IMR-90 (cell line): ENCODE results near the gene PLD6. TPM values are rescaled to one million over a fixed set of nuclear protein-coding genes. Genes with fewer than 3 reads are reported as not detected.

Experiments used
- ATAC-seq: fragments of 200-7000 bp; cut with Tn5 transposase; 2 replicates; pipeline ENCODE4 v1.9.1; 2020; ENCODE audit warnings: low read depth, mild to moderate bottlenecking, moderate library complexity
- BruUV-seq: library from RNA; stranded (reverse); fragments of 400-500 nt; replicated peaks from 2 replicates; lab custom pipeline; 2021; lab: Mats Ljungman, UMichigan
- CTCF ChIA-PET: fragments of 300-600 bp; formaldehyde crosslinking; extraction: SDS; loops from one replicate; lab custom pipeline; 2021; ENCODE audit warnings: antibody characterized with exemption; lab: Yijun Ruan, JAX
- POLR2A ChIA-PET: fragments of 300-600 bp; sonication (Branson Sonifier 250); formaldehyde crosslinking; loops from one replicate; lab custom pipeline; 2022; ENCODE audit warnings: antibody characterized with exemption; ENCODE audit not compliant: unreplicated experiment; lab: Charles Lee
- DNase-seq: peaks from one replicate; pipeline ENCODE4 v3.0.0; 2013
- H2AFZ ChIP-seq: replicated peaks from 2 replicates; pipeline ENCODE3; 2013; ENCODE audit warnings: low read length, mild to moderate bottlenecking; ENCODE audit not compliant: poor library complexity
- H2AK5ac ChIP-seq: 2 replicates; pipeline ENCODE4 v1.6.1; 2013; ENCODE audit warnings: low read depth, low read length, inconsistent platforms
- H2AK9ac ChIP-seq: replicated peaks from 2 replicates; pipeline ENCODE3; 2013; ENCODE audit warnings: mild to moderate bottlenecking, low read depth, low read length, moderate library complexity; ENCODE audit not compliant: poor library complexity
- H2BK120ac ChIP-seq: 2 replicates; pipeline ENCODE4 v1.6.1; 2013; ENCODE audit warnings: low read depth, low read length, inconsistent platforms
- H2BK15ac ChIP-seq: 3 replicates; pipeline ENCODE4 v1.6.1; 2013; ENCODE audit warnings: low read depth, low read length, inconsistent platforms
- H2BK20ac ChIP-seq: 2 replicates; pipeline ENCODE4 v1.6.1; 2013; ENCODE audit warnings: low read depth, mild to moderate bottlenecking, inconsistent platforms, low read length, moderate library complexity
- H2BK5ac ChIP-seq: 2 replicates; pipeline ENCODE4 v1.6.1; 2013; ENCODE audit warnings: mild to moderate bottlenecking, low read depth, low read length, inconsistent platforms; ENCODE audit not compliant: poor library complexity, severe bottlenecking
- H3K14ac ChIP-seq: replicated peaks from 2 replicates; pipeline ENCODE4 v1.6.1; 2013; ENCODE audit warnings: low read depth, low read length, inconsistent platforms
- H3K18ac ChIP-seq: 2 replicates; pipeline ENCODE4 v1.6.1; 2013; ENCODE audit warnings: low read depth, low read length, control low read depth
- H3K23ac ChIP-seq: 2 replicates; pipeline ENCODE4 v1.6.1; 2013; ENCODE audit warnings: low read depth, low read length, inconsistent platforms
- H3K27ac ChIP-seq: 2 replicates; pipeline ENCODE4 v1.5.1; 2013; ENCODE audit warnings: mild to moderate bottlenecking, control low read depth, low read length; ENCODE audit not compliant: insufficient read depth
- H3K27me3 ChIP-seq: 2 replicates; pipeline ENCODE4 v1.6.1; 2013; ENCODE audit warnings: low read length; ENCODE audit not compliant: control insufficient read depth, insufficient read depth
- H3K36me3 ChIP-seq: 2 replicates; pipeline ENCODE4 v1.6.1; 2013; ENCODE audit warnings: low read length, mixed read lengths; ENCODE audit not compliant: control insufficient read depth, insufficient read depth
- H3K4ac ChIP-seq: 2 replicates; pipeline ENCODE4 v1.6.1; 2013; ENCODE audit warnings: low read depth, low read length, inconsistent platforms
- H3K4me1 ChIP-seq: 2 replicates; pipeline ENCODE4 v1.6.1; 2013; ENCODE audit warnings: low read length, mixed read lengths; ENCODE audit not compliant: control insufficient read depth, insufficient read depth
- H3K4me2 ChIP-seq: 2 replicates; pipeline ENCODE4 v1.6.1; 2013; ENCODE audit warnings: low read depth, mild to moderate bottlenecking, control low read depth, low read length, moderate library complexity
- H3K4me3 ChIP-seq: 2 replicates; pipeline ENCODE4 v1.5.1; 2013; ENCODE audit warnings: low read depth, mild to moderate bottlenecking, control low read depth, low read length, moderate library complexity; ENCODE audit not compliant: insufficient read depth
- H3K56ac ChIP-seq: 2 replicates; pipeline ENCODE4 v1.6.1; 2013; ENCODE audit warnings: low read length, inconsistent platforms; ENCODE audit not compliant: insufficient read depth; ENCODE audit errors: extremely low read depth
- H3K79me1 ChIP-seq, 2 experiments: 2 replicates each; pipeline ENCODE4 v1.6.1; 2013; ENCODE audit warnings: low read length in 2 of 2, inconsistent platforms in 1 of 2, low read depth in 1 of 2
- H3K9ac ChIP-seq: 2 replicates; pipeline ENCODE4 v1.6.1; 2013; ENCODE audit warnings: low read depth, low read length, control low read depth
- H3K9me1 ChIP-seq: 2 replicates; pipeline ENCODE4 v1.6.1; 2013; ENCODE audit warnings: low read length, inconsistent platforms; ENCODE audit not compliant: insufficient read depth
- H3K9me3 ChIP-seq: 2 replicates; pipeline ENCODE4 v1.6.1; 2013; ENCODE audit warnings: low read length; ENCODE audit not compliant: control insufficient read depth, insufficient read depth
- H4K20me1 ChIP-seq: 2 replicates; pipeline ENCODE4 v1.6.1; 2013; ENCODE audit warnings: low read length, inconsistent platforms; ENCODE audit not compliant: insufficient read depth
- H4K5ac ChIP-seq: 2 replicates; pipeline ENCODE4 v1.6.1; 2013; ENCODE audit warnings: mild to moderate bottlenecking, low read depth, low read length, control low read depth
- H4K8ac ChIP-seq, 2 experiments: 2 replicates each; pipeline ENCODE4 v1.6.1; 2013; ENCODE audit warnings: low read depth in 2 of 2, low read length in 2 of 2, control low read depth in 1 of 2, inconsistent platforms in 1 of 2
- H4K91ac ChIP-seq: 2 replicates; pipeline ENCODE4 v1.6.1; 2013; ENCODE audit warnings: low read depth, low read length, inconsistent platforms; ENCODE audit not compliant: insufficient read depth
- BHLHE40 ChIP-seq: fragments of 150-350 bp; IDR thresholded peaks from 2 replicates; pipeline ENCODE4 v1.6.1; 2016; ENCODE audit warnings: mild to moderate bottlenecking, low read depth, low read length
- CEBPB ChIP-seq: IDR thresholded peaks from 2 replicates; pipeline ENCODE4 v1.6.1; 2012; ENCODE audit warnings: low read depth, low read length, improper control_type of control experiment
- CHD1 ChIP-seq: IDR thresholded peaks from 2 replicates; pipeline ENCODE4 v1.6.1; 2012; ENCODE audit warnings: low read depth, low read length, improper control_type of control experiment
- CTCF ChIP-seq: conservative IDR thresholded peaks from 2 replicates; pipeline ENCODE4 v1.5.1; 2012; ENCODE audit warnings: mild to moderate bottlenecking, low read depth, low read length, improper control_type of control experiment
- ELK1 ChIP-seq: fragments of 150-350 bp; IDR thresholded peaks from 2 replicates; pipeline ENCODE4 v1.6.1; 2016; ENCODE audit warnings: low read depth, mild to moderate bottlenecking, low read length, moderate library complexity, borderline replicate concordance
- MAFK ChIP-seq: IDR thresholded peaks from 2 replicates; pipeline ENCODE4 v1.6.1; 2012; ENCODE audit warnings: low read depth, low read length, improper control_type of control experiment
- MAZ ChIP-seq: IDR thresholded peaks from 2 replicates; pipeline ENCODE4 v1.6.1; 2012; ENCODE audit warnings: low read depth, mild to moderate bottlenecking, low read length, improper control_type of control experiment, moderate library complexity, borderline replicate concordance
- SMC3 ChIP-seq: fragments of 150-350 bp; IDR thresholded peaks from 2 replicates; pipeline ENCODE4 v1.6.1; 2016; ENCODE audit warnings: low read depth, mild to moderate bottlenecking, antibody characterized with exemption, low read length, moderate library complexity
- WGBS, 2 experiments: methylation state at CpG; one replicate each; pipeline versions ENCODE4 v1.1.5 to v1.1.7; 2013; ENCODE audit warnings: missing lambda C conversion rate in 2 of 2; ENCODE audit not compliant: insufficient read length in 1 of 2; ENCODE audit errors: extremely low coverage in 2 of 2; 5-methylcytosine and 5-hydroxymethylcytosine counted together
- dilution Hi-C: fragments of 300-500 bp; cut with HindIII; formaldehyde crosslinking; loops from one replicate; pipeline ENCODE4 v1.14.3; 2018; ENCODE audit warnings: low sequenced_read_pairs; ENCODE audit not compliant: unreplicated experiment
- in situ Hi-C: fragments of 300-500 bp; cut with MboI; formaldehyde crosslinking; loops from 3 replicates; pipeline ENCODE4 v1.14.3; 2019; ENCODE audit warnings: low sequenced_read_pairs, inconsistent platforms, mixed read lengths
- intact Hi-C: fragments of 100-400 bp; cut with micrococcal nuclease; formaldehyde crosslinking; loops from 2 replicates; pipeline ENCODE4 v1.10.0; 2022
- polyA plus RNA-seq, 3 experiments: library from polyadenylated mRNA; depleted of rRNA; stranded (reverse); fragments of >200 nt; gene quantifications; 2 replicates each; pipeline ENCODE4 v1.2.3, GENCODE V29; 2012; ENCODE audit warnings: low replicate concordance in 1 of 3
- total RNA-seq: library from RNA; depleted of rRNA; stranded (reverse); fragments of >200 nt; gene quantifications from 2 replicates; pipeline ENCODE4 v1.2.3, GENCODE V29; 2012

The PLD6 gene
- total and polyA plus RNA-seq, 2 of the 4 experiments (the other 2 are of a cell fraction), result 1.1 to 1.5 TPM

DNA sequence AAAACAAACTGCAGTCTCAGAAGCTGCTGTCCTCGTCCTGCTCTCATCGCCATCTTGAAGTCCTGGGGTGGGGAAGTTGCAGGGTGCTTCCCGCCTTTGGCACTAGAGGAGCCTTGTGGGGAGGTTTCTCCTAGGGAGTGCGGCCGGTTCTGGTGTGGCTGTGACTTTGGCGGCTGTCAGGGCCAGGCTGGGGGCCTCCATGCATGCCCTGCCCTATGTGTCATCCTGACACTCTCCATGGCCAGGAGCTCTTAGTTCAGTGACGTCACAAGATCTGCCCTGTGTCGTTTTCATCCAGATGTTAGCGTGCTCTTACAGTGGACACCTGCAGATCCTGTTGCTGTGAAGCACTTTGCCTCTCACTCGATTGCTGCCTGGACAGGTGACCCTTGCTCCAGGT, 49.6 kb downstream of the PLD6 start:
- TF ChIP-seq MAFK (no peak), BHLHE40 (no peak), SMC3 (no peak), MAZ (0 out of 2 replicates have a peak, but pooled peaks have one; percentile 3), CTCF (no peak), ELK1 (no peak), CHD1 (no peak), CEBPB (no peak)
- peak overlapping the region; percentile 47 for H2AK9ac ChIP-seq
- peak overlapping the region in 1 of 2 experiments; percentile 22; a peak in 1 of 4 replicates for H4K8ac ChIP-seq
- H2BK120ac ChIP-seq, result peak overlapping the region; percentile 14; the same call in 1 of the 2 replicates
- dilution Hi-C loops, result no loop called here
- peaks cover 39 to 74% of the 10 kb centered on the region in 2 experiments for H3K79me1 ChIP-seq
- no peak overlapping the region for H2AK5ac ChIP-seq
- intact Hi-C loops, result no loop called here
- H2BK15ac ChIP-seq, result no peak overlapping the region; the same call in 2 of the 3 replicates
- peaks cover 29% of the 10 kb centered on the region for H3K9me1 ChIP-seq
- H3K4ac ChIP-seq, result no peak overlapping the region
- BruUV-seq, result no TSS peak
- no peaks in the 10 kb centered on the region for H3K27me3 ChIP-seq
- ATAC-seq (peak; percentile 13), DNase-seq (peak; percentile 64)
- no peak overlapping the region for H3K23ac ChIP-seq
- H4K5ac ChIP-seq, result no peak overlapping the region
- H3K56ac ChIP-seq, result no peak overlapping the region
- H2BK20ac ChIP-seq, result no peak overlapping the region
- peak overlapping the region; percentile 31 for H2BK5ac ChIP-seq
- in situ Hi-C loops, result no loop called here
- H3K14ac ChIP-seq, result no peak overlapping the region; the same call in 1 of the 2 replicates
- H3K4me1 ChIP-seq, result peaks cover 23% of the 10 kb centered on the region
- peak overlapping the region; percentile 20 for H3K27ac ChIP-seq
- H3K36me3 ChIP-seq, result peaks cover 75% of the 10 kb centered on the region
- CTCF ChIA-PET, result no interaction called here
- H2AFZ ChIP-seq, result no peak overlapping the region
- H4K20me1 ChIP-seq, result peaks cover 31% of the 10 kb centered on the region
- H3K4me2 ChIP-seq, result peak overlapping the region; percentile 24; the same call in 1 of the 2 replicates
- no peak overlapping the region for H3K18ac ChIP-seq
- H4K91ac ChIP-seq, result no peak overlapping the region
- no peak overlapping the region for H3K4me3 ChIP-seq
- 69% methylated on average over 2 of the region's 10 CpGs; no CpG with 5 or more reads in 1 of the 2 experiments for WGBS, 2 experiments
- no peaks in the 10 kb centered on the region for H3K9me3 ChIP-seq
- no peak overlapping the region for H3K9ac ChIP-seq
- POLR2A ChIA-PET, result no interaction called here
